Measurements from ENCODE around the gene GBP1.

DNA sequence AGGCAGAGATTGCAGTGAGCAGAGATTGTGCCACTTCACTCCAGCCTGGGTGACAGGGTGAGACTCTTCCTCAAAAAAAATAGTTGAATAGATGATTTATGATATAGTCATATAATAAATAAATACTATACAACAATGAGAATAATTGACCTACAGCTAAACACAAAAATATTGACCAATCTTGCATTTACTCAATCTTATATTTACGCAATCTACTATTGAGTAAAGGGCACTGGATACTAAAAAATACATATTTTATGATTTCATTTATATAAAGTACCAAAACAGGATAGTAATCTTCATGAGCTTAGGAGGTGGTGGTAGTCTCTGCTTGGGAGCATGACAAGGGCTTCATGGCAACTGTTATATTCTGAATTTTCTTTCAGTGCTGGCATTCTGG, 23.3 kb downstream of the GBP1 start:
- no peak for TF ChIP-seq CTCF (IDR thresholded peaks at IDR 0.05)
- TF ChIP-seq POLR2AphosphoS5 (IDR thresholded peaks at IDR 0.05) = no peak
- no peak for TF ChIP-seq POLR2A (IDR thresholded peaks at IDR 0.05)
- TF ChIP-seq EP300 (IDR thresholded peaks at IDR 0.05) = no peak
